GM18505 (cell line): Measurements from ENCODE around the gene NPEPL1.

Experiments
- ATAC-seq: cut with Tn5 transposase; IDR thresholded peaks from one replicate; pipeline ENCODE4 v1.9.1; 2021; ENCODE audit not compliant: unreplicated experiment
- POLR2A ChIP-seq: IDR thresholded peaks from 4 replicates; pipeline ENCODE4 v1.6.1; 2011; ENCODE audit warnings: borderline replicate concordance; ENCODE audit not compliant: insufficient read depth, insufficient read length; ENCODE audit errors: extremely low read depth

The NPEPL1 gene

DNA sequence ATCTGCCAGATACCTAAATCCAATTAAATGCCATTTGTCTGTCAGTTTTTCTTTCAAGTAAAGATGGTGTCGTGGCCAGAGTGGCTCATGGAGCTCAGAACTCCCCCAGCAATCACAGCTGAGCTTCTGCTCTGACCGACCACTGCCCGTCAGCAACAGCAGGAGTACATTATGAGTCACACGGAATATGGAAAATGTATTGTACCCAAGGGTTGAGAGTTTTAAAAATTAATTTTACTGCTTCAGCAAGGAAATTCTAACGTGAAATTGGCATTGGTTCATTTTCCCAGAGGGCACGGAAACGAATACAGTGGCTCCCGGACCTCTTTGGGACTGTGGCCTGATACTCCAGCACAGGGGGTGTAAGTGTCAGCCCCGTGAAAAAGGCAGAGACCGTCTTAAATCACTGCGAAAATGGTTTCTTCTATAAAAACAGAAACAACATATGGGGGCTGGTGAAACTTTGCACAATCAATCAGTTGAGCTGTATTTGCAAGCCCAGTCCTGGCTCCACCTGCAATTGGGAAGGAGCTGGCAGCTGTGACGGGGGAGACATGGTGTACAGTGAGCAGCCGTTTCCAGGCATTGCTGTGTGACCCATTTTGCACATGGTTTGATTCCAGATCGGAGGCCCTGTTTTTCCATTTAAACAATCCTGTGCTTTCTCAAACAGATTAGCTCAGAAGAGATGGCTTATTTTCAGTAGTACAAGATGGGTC lies 12.8 kb downstream of the NPEPL1 start:
- ATAC-seq: no peak
- TF ChIP-seq POLR2A: no peak

- no peak for ATAC-seq
- TF ChIP-seq POLR2A: no peak
Measured at GRCh38 chr20:58706150-58706892, 13.7 kb downstream of the NPEPL1 start.

DNA sequence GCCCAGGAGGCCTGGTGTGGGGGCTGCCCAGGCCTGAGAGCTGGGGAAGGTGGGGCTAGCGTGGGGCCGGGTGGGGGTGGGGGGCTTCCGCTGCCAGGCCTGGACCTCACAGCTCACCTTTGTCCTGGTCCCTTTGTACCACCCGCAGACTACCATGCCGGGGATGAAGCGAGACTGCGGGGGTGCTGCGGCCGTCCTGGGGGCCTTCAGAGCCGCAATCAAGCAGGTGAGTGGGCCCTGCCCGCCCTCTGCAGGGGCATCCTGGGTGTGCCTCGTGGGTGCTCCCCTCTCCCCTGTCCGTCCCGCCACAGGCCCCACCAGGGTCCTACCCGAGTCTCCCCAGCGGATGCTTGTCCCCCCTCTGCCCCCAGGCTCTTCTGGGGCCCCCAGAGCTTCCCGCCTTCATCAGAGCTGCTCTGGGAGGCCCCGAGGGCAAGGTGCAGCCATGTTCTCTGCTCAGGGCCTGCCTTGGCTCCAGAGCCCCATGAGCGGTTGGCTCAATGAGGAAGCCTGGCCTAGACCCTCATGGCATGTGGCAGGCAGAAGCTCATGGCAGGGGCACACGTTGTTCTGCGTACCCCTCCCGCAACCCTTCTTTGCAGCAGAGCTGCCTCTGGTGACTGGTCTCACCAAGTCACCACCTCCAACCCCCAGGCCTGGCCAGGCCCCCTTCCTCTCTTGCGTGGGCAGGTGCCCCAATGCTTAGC lies 14.5 kb downstream of the NPEPL1 start:
- no peak for ATAC-seq
- TF ChIP-seq POLR2A: no peak

DNA sequence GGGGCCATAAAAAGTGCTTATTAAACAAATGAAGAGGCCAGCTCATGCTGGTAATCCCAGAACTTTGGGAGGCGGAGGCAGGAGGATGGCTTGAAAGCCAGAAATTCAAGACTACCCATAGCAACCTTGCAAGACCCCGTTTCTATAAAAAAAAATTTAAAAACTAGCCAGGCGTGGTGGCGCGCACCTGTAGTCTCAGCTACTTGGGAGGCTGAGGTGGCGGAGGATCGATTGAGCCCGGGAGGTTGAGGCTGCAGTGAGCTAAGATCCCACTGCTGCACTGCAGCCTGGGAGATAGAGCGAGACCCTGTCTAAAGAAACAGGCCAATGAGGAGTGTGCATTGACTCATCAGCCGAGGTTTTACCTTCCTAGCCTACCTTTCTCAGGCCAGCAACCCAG lies 15.2 kb downstream of the NPEPL1 start:
- ATAC-seq: no peak
- TF ChIP-seq POLR2A: no peak

DNA sequence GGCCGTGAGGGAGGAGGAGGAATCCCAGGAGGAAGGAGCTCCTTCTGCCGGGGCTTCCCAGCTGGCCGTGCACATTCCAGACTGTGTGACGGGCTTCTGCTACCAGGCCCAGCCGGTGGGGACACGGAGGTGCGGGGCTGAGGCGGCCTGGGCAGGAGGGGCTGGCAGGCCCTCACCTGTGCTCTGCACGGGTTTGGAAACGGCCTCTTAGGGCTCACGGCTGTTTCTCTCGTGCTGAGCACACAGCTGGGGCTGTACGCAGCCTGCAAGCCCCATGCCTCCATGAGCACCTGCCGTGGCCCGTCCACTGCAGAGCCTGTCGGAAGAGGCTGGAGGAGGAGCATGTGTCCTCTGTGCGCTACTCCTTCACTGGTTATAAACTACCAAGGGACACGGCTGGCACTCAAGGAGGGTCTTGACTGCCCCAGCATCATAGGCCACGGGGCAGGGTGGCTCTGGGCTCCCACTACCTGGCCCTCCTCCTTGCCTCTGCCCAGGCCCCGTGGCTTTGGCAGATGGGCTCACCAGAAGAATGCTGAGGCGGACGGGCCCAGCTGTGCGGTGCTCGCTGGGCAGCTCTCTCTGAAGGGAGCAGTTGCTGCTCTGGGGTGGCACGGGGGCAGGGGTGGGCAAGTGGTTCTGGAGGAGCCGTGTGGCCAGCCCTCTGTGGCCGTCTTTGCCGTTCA lies 15.8 kb downstream of the NPEPL1 start:
- ATAC-seq: no peak
- no peak for TF ChIP-seq POLR2A

GRCh38 chr20:58709013-58709702 lies 16.6 kb downstream of the NPEPL1 start:
- TF ChIP-seq POLR2A: no peak
- no peak for ATAC-seq

- ATAC-seq: no peak
- no peak for TF ChIP-seq POLR2A
Measured at GRCh38 chr20:58709703-58710039, 17.1 kb downstream of the NPEPL1 start.

DNA sequence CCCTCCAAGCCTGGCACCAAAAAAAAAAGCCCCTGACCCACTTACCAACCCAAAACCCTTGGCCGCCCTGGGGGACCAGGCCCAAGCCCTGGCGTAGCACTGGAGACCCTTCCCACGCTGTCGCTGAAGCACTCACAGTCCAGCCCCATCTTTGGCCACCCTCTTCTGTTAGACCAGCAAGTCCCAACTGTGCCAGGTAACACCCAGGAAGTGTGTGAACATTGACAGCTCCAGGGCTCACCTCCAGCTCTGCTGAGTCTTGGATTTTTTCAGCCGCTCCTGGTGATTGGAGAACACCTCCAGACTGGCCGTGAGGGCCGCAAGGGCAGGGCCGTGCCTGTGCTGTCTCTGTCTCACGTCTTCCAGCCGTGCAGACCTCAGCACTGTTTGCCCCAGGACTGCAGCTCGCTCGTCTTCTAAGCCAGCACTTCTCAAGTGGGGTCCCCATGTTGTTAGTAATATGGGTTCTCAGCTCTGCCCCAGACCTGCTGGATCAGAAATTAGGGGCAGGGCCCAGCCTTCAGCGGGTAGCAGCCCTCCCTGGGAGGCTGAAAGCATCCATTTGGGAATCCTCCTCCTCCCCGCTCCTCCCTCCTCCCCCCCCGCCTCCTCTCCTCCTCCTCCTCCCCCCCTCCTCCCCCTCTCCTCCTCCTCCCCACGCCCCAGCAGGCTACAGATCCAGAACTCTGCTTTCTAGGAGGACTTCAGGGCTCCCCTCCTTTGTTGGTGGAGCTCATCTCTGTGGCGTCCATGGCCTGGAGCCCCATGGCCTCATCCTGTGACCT lies 18.1 kb downstream of the NPEPL1 start:
- no peak for TF ChIP-seq POLR2A
- ATAC-seq: no peak

- no peak for ATAC-seq
- TF ChIP-seq POLR2A: no peak
Measured at GRCh38 chr20:58711266-58712051, 18.9 kb downstream of the NPEPL1 start.

DNA sequence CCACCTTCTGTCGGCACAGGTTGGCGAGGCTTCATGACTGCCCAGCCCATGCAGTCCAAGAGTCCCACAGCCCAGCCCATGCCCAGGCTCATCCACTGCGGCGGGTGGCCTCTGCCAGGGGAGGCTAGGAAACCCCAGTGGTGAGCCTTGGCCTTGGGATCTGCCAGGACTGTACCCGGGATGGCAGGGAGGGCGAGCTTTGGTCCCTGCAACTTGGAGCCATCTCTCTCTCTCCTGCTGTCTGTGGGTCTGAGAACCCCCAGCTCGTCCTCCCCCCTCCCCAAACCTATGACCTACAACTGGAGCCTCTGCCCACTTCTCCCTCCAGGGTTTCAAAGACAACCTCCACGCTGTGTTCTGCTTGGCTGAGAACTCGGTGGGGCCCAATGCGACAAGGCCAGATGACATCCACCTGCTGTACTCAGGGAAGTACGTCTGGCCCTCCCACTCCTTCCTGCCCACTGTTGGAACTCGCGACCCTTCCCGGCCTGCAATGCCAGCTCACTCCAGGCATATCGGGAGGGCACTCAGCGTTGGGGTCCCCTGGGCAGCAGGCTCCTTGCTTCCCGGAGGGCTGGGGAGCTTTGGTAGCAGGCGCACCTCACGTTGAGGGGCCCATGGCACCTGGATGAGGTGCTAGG lies 19.7 kb downstream of the NPEPL1 start:
- no peak for ATAC-seq
- no peak for TF ChIP-seq POLR2A
